PC-9 (cell line): ENCODE data around the gene ACP1.

Experiments used
- CTCF ChIP-seq: fragments of 200-600 bp; sonication (generic); conservative IDR thresholded peaks from 2 replicates; pipeline ENCODE4 v1.6.1; 2017; ENCODE audit warnings: mixed run types, antibody characterized with exemption, mild to moderate bottlenecking, moderate library complexity
- EZH2 ChIP-seq: fragments of 200-600 bp; sonication (generic); IDR thresholded peaks from 2 replicates; pipeline ENCODE4 v1.8.0; 2017; ENCODE audit warnings: antibody characterized with exemption, low read depth

GRCh38 chr2:295090-295489, 30.3 kb downstream of the ACP1 start:
- TF ChIP-seq CTCF (no peak), EZH2 (no peak)
